Esophagus squamous epithelium (tissue), 4 donors: ENCODE results near the gene SLC25A44.

Source experiments
- CTCF ChIP-seq, 6 experiments: fragments of 450-650 bp in 4 of 6; fragments of 200-600 bp in 2 of 6; sonication (generic) in 2 of 6; IDR thresholded peaks; one replicate each; pipeline ENCODE4 v1.5.1; 2016 to 2019; ENCODE audit warnings: antibody characterized with exemption in 6 of 6, mild to moderate bottlenecking in 4 of 6, moderate library complexity in 4 of 6
- POLR2A ChIP-seq, 4 donors: fragments of 450-650 bp; IDR thresholded peaks; one replicate each; pipeline ENCODE4 v1.6.1; 2017; ENCODE audit warnings: antibody characterized with exemption in 4 of 4, mild to moderate bottlenecking in 4 of 4, moderate library complexity in 3 of 4

GRCh38 chr1:156244712-156245111, 50.8 kb downstream of the SLC25A44 start:
- TF ChIP-seq CTCF (IDR thresholded peaks at IDR 0.05) (no peak), POLR2A (IDR thresholded peaks at IDR 0.05) (no peak)
